ENCODE results near the gene LY6G6C. TPM values are rescaled to one million over a fixed set of nuclear protein-coding genes. Genes with fewer than 3 reads are reported as not detected.

The LY6G6C gene
- total RNA-seq, 1 experiment from 2014 or later, result not detected

DNA sequence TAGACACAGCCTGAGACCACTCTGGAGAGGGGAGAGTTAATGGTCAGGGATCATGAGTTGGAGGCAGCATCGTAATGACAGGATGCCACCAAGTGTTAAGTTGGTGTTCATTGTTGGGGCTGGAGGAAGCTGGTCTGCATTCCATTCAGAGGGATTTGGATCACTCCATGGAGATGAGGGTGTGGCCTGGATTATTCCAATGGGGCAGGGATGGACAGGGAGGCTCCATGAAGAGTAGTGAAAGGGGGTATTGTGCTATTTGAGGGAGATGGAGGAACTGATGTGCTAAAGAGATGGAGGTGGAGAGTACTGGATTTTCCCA lies 42.0 kb upstream of the LY6G6C start:
- Mint-ChIP-seq H3K4me3 (peak overlapping the region in 1 of 2 experiments; percentile 24; a peak in 2 of 5 replicates), H3K27ac (peak overlapping the region in 2 of 3 experiments; percentile 77 to 93; a peak in 5 of 7 replicates), H3K36me3 (ENCODE audit: insufficient read depth in 1 of 3, low read depth in 3 of 3) (peaks cover 13 to 43% (median 32%) of the 10 kb centered on the region in 3 experiments), H3K27me3 (ENCODE audit: low read depth) (no peaks in the 10 kb centered on the region; the same call in none of the 2 replicates), H3K9me3 (no peaks in the 10 kb centered on the region; a peak in 1 of 5 replicates), H3K4me1 (peaks cover 23 to 27% of the 10 kb centered on the region in 2 experiments)
- Histone ChIP-seq H3K27me3 (ENCODE audit: insufficient read depth, low read length) (no peaks in the 10 kb centered on the region), H3K14ac (ENCODE audit: insufficient read depth, low read length) (no peak overlapping the region), H3K4me1 (ENCODE audit: insufficient read depth, low read length) (no peaks in the 10 kb centered on the region), H4K20me1 (ENCODE audit: control insufficient read depth, insufficient read depth, insufficient read length) (no peaks in the 10 kb centered on the region), H2AK5ac (ENCODE audit: insufficient read length, low read length) (no peak overlapping the region), H3K4ac (ENCODE audit: low read depth, low read length) (no peak overlapping the region), H3K18ac (ENCODE audit: insufficient read length, low read depth, low read length) (no peak overlapping the region), H2AFZ (ENCODE audit: low read length) (no peak overlapping the region), H3K4me2 (ENCODE audit: insufficient read depth, insufficient read length, low read length) (no peak overlapping the region), H2BK5ac (ENCODE audit: insufficient read length, low read length) (no peak overlapping the region), H3K27ac (ENCODE audit: insufficient read length, low read depth, low read length) (no peak overlapping the region), H4K5ac (ENCODE audit: insufficient read length, low read depth, low read length) (no peak overlapping the region), H3K9ac (ENCODE audit: extremely low read depth, insufficient read length, low read length) (no peak overlapping the region), H2BK15ac (ENCODE audit: low read depth, low read length) (no peak overlapping the region), H4K8ac (replicated peaks; ENCODE audit: insufficient read length, low read depth, low read length) (no peak overlapping the region), H4K91ac (ENCODE audit: insufficient read length, low read depth, low read length) (no peak overlapping the region), H3T11ph (ENCODE audit: low read length) (no peak overlapping the region), H3K79me1 (ENCODE audit: insufficient read depth, low read depth, low read length, poor library complexity, severe bottlenecking) (no peaks in the 10 kb centered on the region), H2BK120ac (ENCODE audit: low read depth, low read length, poor library complexity, severe bottlenecking) (no peak overlapping the region), H3K23ac (ENCODE audit: insufficient read length, low read depth, low read length) (no peak overlapping the region), H3K23me2 (ENCODE audit: insufficient read length, low read depth, low read length, poor library complexity, severe bottlenecking) (no peaks in the 10 kb centered on the region), H2BK20ac (ENCODE audit: low read depth, low read length, poor library complexity, severe bottlenecking) (no peak overlapping the region), H3K9me3 (ENCODE audit: control insufficient read depth, low read depth, low read length) (no peaks in the 10 kb centered on the region), H3K79me2 (ENCODE audit: insufficient read depth, low read length) (no peaks in the 10 kb centered on the region), H3K56ac (ENCODE audit: insufficient read length, low read depth, low read length) (no peak overlapping the region), H2BK12ac (ENCODE audit: insufficient read length, low read depth, low read length) (no peak overlapping the region)
- TF ChIP-seq, protein P1, sequence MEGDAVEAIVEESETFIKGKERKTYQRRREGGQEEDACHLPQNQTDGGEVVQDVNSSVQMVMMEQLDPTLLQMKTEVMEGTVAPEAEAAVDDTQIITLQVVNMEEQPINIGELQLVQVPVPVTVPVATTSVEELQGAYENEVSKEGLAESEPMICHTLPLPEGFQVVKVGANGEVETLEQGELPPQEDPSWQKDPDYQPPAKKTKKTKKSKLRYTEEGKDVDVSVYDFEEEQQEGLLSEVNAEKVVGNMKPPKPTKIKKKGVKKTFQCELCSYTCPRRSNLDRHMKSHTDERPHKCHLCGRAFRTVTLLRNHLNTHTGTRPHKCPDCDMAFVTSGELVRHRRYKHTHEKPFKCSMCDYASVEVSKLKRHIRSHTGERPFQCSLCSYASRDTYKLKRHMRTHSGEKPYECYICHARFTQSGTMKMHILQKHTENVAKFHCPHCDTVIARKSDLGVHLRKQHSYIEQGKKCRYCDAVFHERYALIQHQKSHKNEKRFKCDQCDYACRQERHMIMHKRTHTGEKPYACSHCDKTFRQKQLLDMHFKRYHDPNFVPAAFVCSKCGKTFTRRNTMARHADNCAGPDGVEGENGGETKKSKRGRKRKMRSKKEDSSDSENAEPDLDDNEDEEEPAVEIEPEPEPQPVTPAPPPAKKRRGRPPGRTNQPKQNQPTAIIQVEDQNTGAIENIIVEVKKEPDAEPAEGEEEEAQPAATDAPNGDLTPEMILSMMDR (conservative IDR thresholded peaks at IDR 0.05), result no peak
- DNase-seq, result peak; percentile 55
- no CpG with 5 or more reads among the region's 1 CpG for WGBS (ENCODE audit: extremely low coverage, insufficient read length, low lambda C conversion rate)

Measured in H9 (cell line).